Activated naive CD4-positive, alpha-beta T cell treated with anti-CD3 and anti-CD28 coated beads, Interleukin-2, amount 50 U/mL, for 16 hours (primary cell): ENCODE results near the gene CLSTN3.
"Not testable (repeated sequence)": the region's sequence is repeated elsewhere in the genome, so short reads cannot be mapped to it uniquely, and the experiment has no call there.

ENCODE experiments used
- DNase-seq: peaks from one replicate; pipeline ENCODE4 v3.0.0-alpha.2; 2020

Gene CLSTN3

GRCh38 chr12:7154042-7154441 lies 23.9 kb downstream of the CLSTN3 start:
- DNase-seq = no peak

GRCh38 chr12:7154901-7155470 lies 24.8 kb downstream of the CLSTN3 start:
- no peak for DNase-seq

- DNase-seq = no peak
Measured at GRCh38 chr12:7155471-7156034, 25.4 kb downstream of the CLSTN3 start.

GRCh38 chr12:7156259-7157197 lies 26.4 kb downstream of the CLSTN3 start:
- DNase-seq = no peak

GRCh38 chr12:7157391-7157790 lies 27.2 kb downstream of the CLSTN3 start:
- no peak for DNase-seq

- no peak for DNase-seq
Measured at GRCh38 chr12:7158781-7159609, 28.8 kb downstream of the CLSTN3 start.

GRCh38 chr12:7160183-7160582 lies 30.0 kb downstream of the CLSTN3 start:
- DNase-seq = no peak

- DNase-seq = no peak
Measured at GRCh38 chr12:7161327-7161726, 31.2 kb downstream of the CLSTN3 start.

GRCh38 chr12:7161811-7162210 lies 31.6 kb downstream of the CLSTN3 start:
- no peak for DNase-seq

GRCh38 chr12:7162691-7163114 lies 32.5 kb downstream of the CLSTN3 start:
- DNase-seq = no peak

GRCh38 chr12:7169951-7170350 lies 39.8 kb downstream of the CLSTN3 start:
- no peak for DNase-seq

- DNase-seq = no peak
Measured at GRCh38 chr12:7171854-7172253, 41.7 kb downstream of the CLSTN3 start.

GRCh38 chr12:7175493-7175892 lies 45.3 kb downstream of the CLSTN3 start:
- no peak for DNase-seq

GRCh38 chr12:7176595-7176994 lies 46.4 kb downstream of the CLSTN3 start:
- DNase-seq = no peak

GRCh38 chr12:7178481-7178880 lies 48.3 kb downstream of the CLSTN3 start:
- DNase-seq = no peak

GRCh38 chr12:7180685-7181084 lies 50.5 kb downstream of the CLSTN3 start:
- no peak for DNase-seq

GRCh38 chr12:7186058-7186457 lies 55.9 kb downstream of the CLSTN3 start:
- DNase-seq = not testable (repeated sequence)

GRCh38 chr12:7188562-7189397 lies 58.6 kb downstream of the CLSTN3 start:
- peak; percentile 67 for DNase-seq

- DNase-seq = peak; percentile 86
Measured at GRCh38 chr12:7189398-7190267, 59.5 kb downstream of the CLSTN3 start, which contains the start of gene PEX5. Gene PEX5 (plus strand): TSS chr12:7189686. CDS start chr12:7190378, 692 bp downstream.

- DNase-seq = peak; percentile 16
Measured at GRCh38 chr12:7190268-7191055, 60.3 kb downstream of the CLSTN3 start.
